SK-N-SH (cell line): Measurements from ENCODE around the gene GALNT13. TPM values are rescaled to one million over a fixed set of nuclear protein-coding genes. Genes with fewer than 3 reads are reported as not detected.

Experiments
- CTCF ChIA-PET: fragments of 300-600, 350-600 bp; formaldehyde crosslinking; extraction: SDS; loops from one replicate; lab custom pipeline; 2021; lab: Yijun Ruan, JAX
- POLR2A ChIA-PET: fragments of 350-600 bp; sonication (Branson Sonifier 250); formaldehyde crosslinking; extraction: SDS; loops from one replicate; lab custom pipeline; 2020; ENCODE audit warnings: antibody characterized with exemption, inconsistent platforms; lab: Yijun Ruan, JAX
- DNase-seq: peaks from one replicate; pipeline ENCODE4 v3.0.0; 2012
- H2AFZ ChIP-seq: fragments of 200-600 bp; sonication (generic); 2 replicates; pipeline ENCODE4 v1.8.1; 2016; ENCODE audit warnings: antibody characterized with exemption, mild to moderate bottlenecking, low read depth
- H3F3A ChIP-seq: fragments of 200-600 bp; sonication (generic); replicated peaks from 2 replicates; pipeline ENCODE3; 2016; ENCODE audit warnings: antibody characterized with exemption, mild to moderate bottlenecking; ENCODE audit not compliant: insufficient read depth
- H3K27ac ChIP-seq, 2 experiments: fragments of 200-500 bp in 1 of 2; fragments of 200-600 bp in 1 of 2; sonication (Bioruptor generic) in 1 of 2; sonication (generic), shearing (Covaris generic) in 1 of 2; 2 replicates each; pipeline versions ENCODE4 v1.5.1 to v1.6.1; 2014 to 2016; ENCODE audit warnings: low read depth in 2 of 2, inconsistent platforms in 1 of 2, low read length in 1 of 2, mild to moderate bottlenecking in 1 of 2, mixed read lengths in 1 of 2
- H3K27me3 ChIP-seq: fragments of 200-600 bp; sonication (generic), shearing (Covaris generic); 2 replicates; pipeline ENCODE4 v1.6.1; 2016; ENCODE audit warnings: mixed run types; ENCODE audit not compliant: insufficient read depth
- H3K36me3 ChIP-seq, 2 experiments: fragments of 200-500 bp in 1 of 2; fragments of 200-600 bp in 1 of 2; sonication (Bioruptor generic) in 1 of 2; sonication (generic) in 1 of 2; replicated peaks in 1 of 2; 2 replicates each; pipeline versions ENCODE3 to v1.5.1; 2014 to 2016; ENCODE audit warnings: low read length in 1 of 2, mild to moderate bottlenecking in 1 of 2; ENCODE audit not compliant: insufficient read depth in 2 of 2, control insufficient read depth in 1 of 2
- H3K4me1 ChIP-seq, 2 experiments: fragments of 200-500 bp in 1 of 2; fragments of 200-600 bp in 1 of 2; sonication (Bioruptor generic) in 1 of 2; sonication (generic), shearing (Covaris generic) in 1 of 2; 2 replicates each; pipeline versions ENCODE4 v1.5.1 to v1.6.1; 2014 to 2016; ENCODE audit warnings: low read depth in 1 of 2, low read length in 1 of 2, mixed run types in 1 of 2; ENCODE audit not compliant: insufficient read depth in 2 of 2, control insufficient read depth in 1 of 2
- H3K4me2 ChIP-seq: fragments of 200-600 bp; sonication (generic), shearing (Covaris generic); 2 replicates; pipeline ENCODE4 v1.6.1; 2017; ENCODE audit warnings: mixed run types
- H3K4me3 ChIP-seq, 2 experiments: fragments of 200-500 bp in 1 of 2; fragments of 200-600 bp in 1 of 2; sonication (Bioruptor generic) in 1 of 2; sonication (generic), shearing (Covaris generic) in 1 of 2; 2 replicates each; pipeline versions ENCODE4 v1.5.1 to v1.8.1; 2014 to 2016; ENCODE audit warnings: low read depth in 2 of 2, inconsistent platforms in 1 of 2, low read length in 1 of 2, mild to moderate bottlenecking in 1 of 2, mixed read lengths in 1 of 2, moderate library complexity in 1 of 2
- H3K79me2 ChIP-seq: fragments of 200-600 bp; sonication (generic); 2 replicates; pipeline ENCODE4 v1.8.1; 2017; ENCODE audit warnings: mild to moderate bottlenecking; ENCODE audit not compliant: insufficient read depth
- H3K9ac ChIP-seq: fragments of 200-600 bp; sonication (generic); 2 replicates; pipeline ENCODE4 v1.6.1; 2017; ENCODE audit warnings: mixed run types
- H3K9me2 ChIP-seq: fragments of 200-600 bp; sonication (generic); 2 replicates; pipeline ENCODE4 v1.6.1; 2017; ENCODE audit warnings: mixed run types
- H3K9me3 ChIP-seq: fragments of 200-600 bp; sonication (generic); 2 replicates; pipeline ENCODE4 v1.6.1; 2017; ENCODE audit warnings: mixed run types, mild to moderate bottlenecking, moderate library complexity
- H4K20me1 ChIP-seq: fragments of 200-600 bp; sonication (generic); 2 replicates; pipeline ENCODE4 v1.6.1; 2017; ENCODE audit warnings: mild to moderate bottlenecking, mixed run types; ENCODE audit not compliant: insufficient read depth
- CHD2 ChIP-seq: fragments of 150-350 bp; IDR thresholded peaks from 2 replicates; pipeline ENCODE4 v1.6.1; 2018; ENCODE audit warnings: low read length; ENCODE audit not compliant: partially characterized antibody
- FOSL2 ChIP-seq: IDR thresholded peaks from 2 replicates; pipeline ENCODE4 v1.4.0; 2012; ENCODE audit warnings: low read depth, mild to moderate bottlenecking, moderate library complexity, borderline replicate concordance
- GATA2 ChIP-seq: sonication (generic); formaldehyde crosslinking; IDR thresholded peaks from 2 replicates; pipeline ENCODE4 v1.5.0; 2020; ENCODE audit warnings: mild to moderate bottlenecking, missing genetic modification reagents
- MXI1 ChIP-seq: IDR thresholded peaks from 2 replicates; pipeline ENCODE4 v1.6.1; 2012; ENCODE audit warnings: mild to moderate bottlenecking, low read depth, low read length, improper control_type of control experiment
- NFIC ChIP-seq: IDR thresholded peaks from 2 replicates; pipeline ENCODE4 v1.4.0; 2012; ENCODE audit warnings: borderline replicate concordance
- POLR2AphosphoS5 ChIP-seq: IDR thresholded peaks from 2 replicates; pipeline ENCODE4 v1.6.1; 2012; ENCODE audit warnings: low read depth, low read length
- RXRA ChIP-seq: IDR thresholded peaks from 2 replicates; pipeline ENCODE4 v1.4.0; 2012; ENCODE audit warnings: low read depth, mild to moderate bottlenecking, borderline replicate concordance
- TCF12 ChIP-seq: IDR thresholded peaks from 2 replicates; pipeline ENCODE4 v1.4.0; 2012
- YY1 ChIP-seq: IDR thresholded peaks from 2 replicates; pipeline ENCODE4 v1.4.0; 2012; ENCODE audit warnings: low read depth, mild to moderate bottlenecking
- WGBS: methylation state at CpG from one replicate; pipeline ENCODE4 v1.1.6; 2017; ENCODE audit warnings: low lambda C conversion rate; 5-methylcytosine and 5-hydroxymethylcytosine counted together
- polyA plus RNA-seq, 3 experiments: library from polyadenylated mRNA; depleted of rRNA; stranded (reverse); fragments of >200 nt; gene quantifications; 2 replicates each; pipeline ENCODE4 v1.2.3, GENCODE V29; 2012
- TF ChIP-seq, protein P1 (sequence below): IDR thresholded peaks from 2 replicates; pipeline ENCODE4 v1.6.1; 2012; ENCODE audit warnings: mild to moderate bottlenecking, low read depth, low read length, moderate library complexity
- TF ChIP-seq, protein P2 (sequence below): IDR thresholded peaks from 2 replicates; pipeline ENCODE4 v1.4.0; 2012; ENCODE audit warnings: low read depth
- TF ChIP-seq, protein P3 (sequence below): fragments of 200-600 bp; sonication (generic); IDR thresholded peaks from 2 replicates; pipeline ENCODE4 v1.6.1; 2017; ENCODE audit warnings: antibody characterized with exemption, mild to moderate bottlenecking, moderate library complexity
- TF ChIP-seq, protein P4 (sequence below): IDR thresholded peaks from 2 replicates; pipeline ENCODE4; 2012

The GALNT13 gene
- polyA plus RNA-seq, 1 of the 3 experiments (the other 2 are of a cell fraction) = 0.33 TPM

DNA sequence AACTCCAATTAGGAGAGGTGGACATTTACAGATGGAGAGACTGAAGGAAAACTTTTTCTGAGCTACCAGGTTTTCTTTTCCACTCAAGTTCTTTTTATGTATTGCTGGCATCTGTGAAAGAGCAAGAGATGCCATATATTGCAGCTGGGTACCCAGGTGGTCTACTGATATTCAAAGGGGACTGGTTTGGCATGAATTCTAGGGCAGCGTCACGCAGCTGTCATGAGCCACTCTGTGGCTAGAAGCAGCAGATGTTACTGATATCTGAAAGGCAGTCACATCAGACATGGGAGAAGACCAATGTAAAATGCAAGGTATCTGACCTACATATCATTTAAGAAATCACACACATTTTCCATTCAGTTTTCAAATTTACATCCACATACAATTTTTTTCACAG, 408.8 kb downstream of the GALNT13 start (continued):
- TF ChIP-seq, protein P1, sequence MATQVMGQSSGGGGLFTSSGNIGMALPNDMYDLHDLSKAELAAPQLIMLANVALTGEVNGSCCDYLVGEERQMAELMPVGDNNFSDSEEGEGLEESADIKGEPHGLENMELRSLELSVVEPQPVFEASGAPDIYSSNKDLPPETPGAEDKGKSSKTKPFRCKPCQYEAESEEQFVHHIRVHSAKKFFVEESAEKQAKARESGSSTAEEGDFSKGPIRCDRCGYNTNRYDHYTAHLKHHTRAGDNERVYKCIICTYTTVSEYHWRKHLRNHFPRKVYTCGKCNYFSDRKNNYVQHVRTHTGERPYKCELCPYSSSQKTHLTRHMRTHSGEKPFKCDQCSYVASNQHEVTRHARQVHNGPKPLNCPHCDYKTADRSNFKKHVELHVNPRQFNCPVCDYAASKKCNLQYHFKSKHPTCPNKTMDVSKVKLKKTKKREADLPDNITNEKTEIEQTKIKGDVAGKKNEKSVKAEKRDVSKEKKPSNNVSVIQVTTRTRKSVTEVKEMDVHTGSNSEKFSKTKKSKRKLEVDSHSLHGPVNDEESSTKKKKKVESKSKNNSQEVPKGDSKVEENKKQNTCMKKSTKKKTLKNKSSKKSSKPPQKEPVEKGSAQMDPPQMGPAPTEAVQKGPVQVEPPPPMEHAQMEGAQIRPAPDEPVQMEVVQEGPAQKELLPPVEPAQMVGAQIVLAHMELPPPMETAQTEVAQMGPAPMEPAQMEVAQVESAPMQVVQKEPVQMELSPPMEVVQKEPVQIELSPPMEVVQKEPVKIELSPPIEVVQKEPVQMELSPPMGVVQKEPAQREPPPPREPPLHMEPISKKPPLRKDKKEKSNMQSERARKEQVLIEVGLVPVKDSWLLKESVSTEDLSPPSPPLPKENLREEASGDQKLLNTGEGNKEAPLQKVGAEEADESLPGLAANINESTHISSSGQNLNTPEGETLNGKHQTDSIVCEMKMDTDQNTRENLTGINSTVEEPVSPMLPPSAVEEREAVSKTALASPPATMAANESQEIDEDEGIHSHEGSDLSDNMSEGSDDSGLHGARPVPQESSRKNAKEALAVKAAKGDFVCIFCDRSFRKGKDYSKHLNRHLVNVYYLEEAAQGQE = no peak

DNA sequence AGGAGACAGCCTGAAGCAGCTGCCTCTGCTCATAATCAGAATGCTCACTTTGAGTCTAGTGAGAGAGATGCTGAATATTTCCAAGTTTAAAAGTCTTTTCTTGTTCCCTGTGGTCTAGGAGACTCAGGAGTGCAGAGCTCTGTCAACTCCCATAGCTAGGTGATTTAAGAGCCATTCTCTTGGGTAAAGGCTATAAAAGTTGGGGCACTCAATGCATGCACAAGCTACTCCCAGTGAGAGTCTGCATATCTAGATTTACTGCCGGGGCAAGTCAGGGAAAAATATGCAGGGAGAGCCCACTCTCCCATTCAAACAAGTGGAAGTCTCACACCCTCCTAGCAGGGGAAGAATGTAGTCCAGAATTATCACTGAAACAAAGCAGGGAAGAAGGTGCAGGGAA, 418.1 kb downstream of the GALNT13 start:
- no peaks in the 10 kb centered on the region for H4K20me1 ChIP-seq
- TF ChIP-seq, protein P2, sequence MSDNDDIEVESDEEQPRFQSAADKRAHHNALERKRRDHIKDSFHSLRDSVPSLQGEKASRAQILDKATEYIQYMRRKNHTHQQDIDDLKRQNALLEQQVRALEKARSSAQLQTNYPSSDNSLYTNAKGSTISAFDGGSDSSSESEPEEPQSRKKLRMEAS = no peak
- TF ChIP-seq, protein P1 = no peak
- TF ChIP-seq GATA2 = no peak
- no peak for TF ChIP-seq MXI1
- no peak for TF ChIP-seq POLR2AphosphoS5
- TF ChIP-seq, all 33 proteins: peak for 0
- no peaks in the 10 kb centered on the region for H3K27me3 ChIP-seq
- H3K27ac ChIP-seq = no peak overlapping the region
- no peaks in the 10 kb centered on the region for H3K36me3 ChIP-seq
- no peak for DNase-seq
- CTCF ChIA-PET = interaction anchor here (0.6 kb wide), 1 partner anchor 50 kb away, joined by 3 read pairs; no protein-coding TSS in a partner anchor
- no peaks in the 10 kb centered on the region for H3K4me1 ChIP-seq
- H3K9me3 ChIP-seq = no peaks in the 10 kb centered on the region
- no peak overlapping the region for H2AFZ ChIP-seq
- H3K9ac ChIP-seq = no peak overlapping the region
- no peaks in the 10 kb centered on the region for H3K79me2 ChIP-seq
- POLR2A ChIA-PET = no interaction called here
- 44% methylated on average over 1 of the region's 1 CpG for WGBS
- no peaks in the 10 kb centered on the region for H3F3A ChIP-seq
- H3K4me3 ChIP-seq = no peak overlapping the region
- H3K4me2 ChIP-seq = no peak overlapping the region
- H3K9me2 ChIP-seq = no peaks in the 10 kb centered on the region

DNA sequence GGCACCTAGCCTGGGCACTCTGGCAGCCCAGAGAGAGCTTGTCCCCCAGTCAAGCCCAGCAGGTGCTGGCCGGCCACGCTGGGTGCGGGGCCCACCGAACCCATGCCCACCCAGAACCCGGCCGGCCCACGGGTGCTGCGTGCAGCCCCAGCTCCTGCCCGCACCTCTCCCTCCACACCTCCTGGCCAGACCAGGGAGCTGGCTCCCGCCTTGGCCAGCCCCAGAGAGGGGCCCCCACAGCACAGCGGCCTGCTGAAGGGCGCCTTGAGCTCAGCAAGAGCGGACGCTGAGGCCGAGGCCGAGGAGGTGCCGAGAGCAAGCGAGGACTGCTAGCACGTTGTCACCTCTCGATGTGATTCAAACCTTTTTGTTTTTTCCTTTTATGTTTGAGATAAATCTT, 419.8 kb downstream of the GALNT13 start:
- 82% methylated on average over 14 of the region's 20 CpGs for WGBS
- TF ChIP-seq MXI1 = no peak
- TF ChIP-seq TCF12 = no peak
- TF ChIP-seq, protein P3, sequence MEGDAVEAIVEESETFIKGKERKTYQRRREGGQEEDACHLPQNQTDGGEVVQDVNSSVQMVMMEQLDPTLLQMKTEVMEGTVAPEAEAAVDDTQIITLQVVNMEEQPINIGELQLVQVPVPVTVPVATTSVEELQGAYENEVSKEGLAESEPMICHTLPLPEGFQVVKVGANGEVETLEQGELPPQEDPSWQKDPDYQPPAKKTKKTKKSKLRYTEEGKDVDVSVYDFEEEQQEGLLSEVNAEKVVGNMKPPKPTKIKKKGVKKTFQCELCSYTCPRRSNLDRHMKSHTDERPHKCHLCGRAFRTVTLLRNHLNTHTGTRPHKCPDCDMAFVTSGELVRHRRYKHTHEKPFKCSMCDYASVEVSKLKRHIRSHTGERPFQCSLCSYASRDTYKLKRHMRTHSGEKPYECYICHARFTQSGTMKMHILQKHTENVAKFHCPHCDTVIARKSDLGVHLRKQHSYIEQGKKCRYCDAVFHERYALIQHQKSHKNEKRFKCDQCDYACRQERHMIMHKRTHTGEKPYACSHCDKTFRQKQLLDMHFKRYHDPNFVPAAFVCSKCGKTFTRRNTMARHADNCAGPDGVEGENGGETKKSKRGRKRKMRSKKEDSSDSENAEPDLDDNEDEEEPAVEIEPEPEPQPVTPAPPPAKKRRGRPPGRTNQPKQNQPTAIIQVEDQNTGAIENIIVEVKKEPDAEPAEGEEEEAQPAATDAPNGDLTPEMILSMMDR = no peak
- TF ChIP-seq NFIC = no peak
- TF ChIP-seq, protein P4, sequence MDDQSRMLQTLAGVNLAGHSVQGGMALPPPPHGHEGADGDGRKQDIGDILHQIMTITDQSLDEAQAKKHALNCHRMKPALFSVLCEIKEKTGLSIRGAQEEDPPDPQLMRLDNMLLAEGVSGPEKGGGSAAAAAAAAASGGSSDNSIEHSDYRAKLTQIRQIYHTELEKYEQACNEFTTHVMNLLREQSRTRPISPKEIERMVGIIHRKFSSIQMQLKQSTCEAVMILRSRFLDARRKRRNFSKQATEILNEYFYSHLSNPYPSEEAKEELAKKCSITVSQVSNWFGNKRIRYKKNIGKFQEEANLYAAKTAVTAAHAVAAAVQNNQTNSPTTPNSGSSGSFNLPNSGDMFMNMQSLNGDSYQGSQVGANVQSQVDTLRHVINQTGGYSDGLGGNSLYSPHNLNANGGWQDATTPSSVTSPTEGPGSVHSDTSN = no peak
- TF ChIP-seq POLR2AphosphoS5 = no peak
- TF ChIP-seq RXRA = no peak
- no peak for TF ChIP-seq CHD2
- no peak for TF ChIP-seq YY1
- TF ChIP-seq FOSL2 = no peak
- H3K9me2 ChIP-seq = no peaks in the 10 kb centered on the region
- H3K4me1 ChIP-seq = no peaks in the 10 kb centered on the region
- no peak overlapping the region for H3K27ac ChIP-seq
- no peaks in the 10 kb centered on the region for H3K9me3 ChIP-seq
- H3K4me2 ChIP-seq = no peak overlapping the region
- no peak for DNase-seq
- no peaks in the 10 kb centered on the region for H3K79me2 ChIP-seq
- no peaks in the 10 kb centered on the region for H3F3A ChIP-seq
- H3K4me3 ChIP-seq = no peak overlapping the region
- H3K9ac ChIP-seq = no peak overlapping the region
- H3K36me3 ChIP-seq = no peaks in the 10 kb centered on the region
- no peaks in the 10 kb centered on the region for H3K27me3 ChIP-seq
- no peak overlapping the region for H2AFZ ChIP-seq
- H4K20me1 ChIP-seq = no peaks in the 10 kb centered on the region
- CTCF ChIA-PET = no interaction called here
- POLR2A ChIA-PET = no interaction called here
